CD4-positive, alpha-beta T cell treated with Interleukin-4 for 1 hour (primary cell): ENCODE data around the gene ANXA2.
A peak's percentile ranks its signal among the peaks of the same experiment; 100 is the strongest.
"Not testable (repeated sequence)": the region's sequence is repeated elsewhere in the genome, so short reads cannot be mapped to it uniquely, and the experiment has no call there.

ENCODE experiments used
- DNase-seq, 2 donors: peaks; one replicate each; pipeline ENCODE4 v3.0.0-alpha.2; 2020 to 2022

Gene ANXA2

DNA sequence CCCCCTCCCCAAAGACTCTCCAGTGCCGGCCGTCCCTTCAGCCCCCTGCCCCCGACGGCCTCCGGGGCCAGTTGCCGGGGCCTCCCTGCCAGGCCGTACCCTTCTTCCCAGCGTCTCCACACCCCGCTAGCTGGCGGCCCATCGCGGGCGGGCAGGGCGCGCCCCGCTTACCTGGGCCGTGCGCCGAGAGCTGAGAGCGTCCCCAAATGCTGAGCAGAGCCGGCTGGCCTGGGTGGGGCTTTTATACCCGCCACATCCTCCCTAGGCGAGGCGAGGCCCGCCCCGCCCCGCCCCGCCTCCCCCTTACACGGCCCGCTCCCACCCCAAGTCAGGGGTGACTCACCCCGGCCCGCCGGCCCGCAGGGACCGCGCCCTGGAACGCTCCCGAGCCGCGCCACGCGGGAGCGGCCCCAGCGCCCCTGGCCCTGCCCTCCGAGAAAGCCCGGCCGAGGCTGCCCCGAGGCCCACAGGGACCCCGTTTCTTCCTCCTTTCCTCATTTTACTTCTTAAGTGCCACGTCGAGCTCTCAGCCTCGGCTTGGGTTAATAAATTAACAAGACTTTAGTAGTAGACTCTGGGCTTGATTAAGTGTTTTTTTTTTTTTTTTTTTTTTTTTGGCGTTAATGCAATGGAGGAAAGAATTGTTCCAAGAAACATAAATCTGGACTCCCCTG is at the start of gene ANXA2:
ANXA2 (minus strand) TSS at position 215 of the 674 bp plus-strand sequence. CDS start 11,911 bp downstream, outside the sequence.
- peak; percentile 89 for DNase-seq

GRCh38 chr15:60444289-60444912 is 46.6 kb upstream of the ANXA2 start:
- peak in 1 of 2 donors; percentile 26 for DNase-seq

DNA sequence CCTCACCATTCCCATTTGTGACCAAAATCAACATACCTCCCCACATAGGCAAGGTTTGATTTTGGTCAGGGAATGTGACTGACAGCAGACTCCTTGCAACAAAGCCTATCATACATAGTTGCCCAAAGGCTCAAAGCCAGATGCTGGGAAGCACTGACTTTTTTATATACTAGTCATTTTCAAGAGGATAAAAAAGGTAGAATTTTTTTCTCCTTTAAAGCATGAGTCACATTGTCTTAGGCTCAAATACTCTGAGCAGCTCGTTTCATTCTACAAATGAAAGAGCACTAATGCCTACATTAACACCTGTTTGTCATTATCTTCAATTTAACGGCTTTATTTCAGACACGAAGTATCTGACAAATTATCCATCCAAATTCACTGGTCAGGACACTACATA is 45.0 kb upstream of the ANXA2 start:
- no peak for DNase-seq

- no peak for DNase-seq
Observed at GRCh38 chr15:60442031-60442650, 44.4 kb upstream of the ANXA2 start.

DNA sequence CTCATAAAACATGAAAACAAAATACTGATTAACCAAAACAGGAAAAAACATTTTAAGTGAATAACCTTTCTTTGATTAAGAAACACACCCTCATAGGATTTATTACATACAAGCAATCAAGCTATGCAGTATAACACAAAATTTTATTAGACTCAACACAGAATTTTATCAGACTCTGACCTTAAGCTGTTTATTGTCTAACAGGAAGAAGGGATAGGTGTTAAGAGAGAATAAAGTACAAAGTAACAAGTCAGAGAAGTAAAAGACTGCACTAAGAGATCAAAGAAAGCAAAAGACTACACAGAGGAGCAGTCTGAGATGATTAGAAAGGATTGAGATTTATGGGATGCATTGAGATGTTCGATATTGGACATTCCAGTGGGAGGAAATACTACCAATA is 43.5 kb upstream of the ANXA2 start:
- no peak for DNase-seq

GRCh38 chr15:60438646-60439045 is 40.9 kb upstream of the ANXA2 start:
- no peak for DNase-seq

DNA sequence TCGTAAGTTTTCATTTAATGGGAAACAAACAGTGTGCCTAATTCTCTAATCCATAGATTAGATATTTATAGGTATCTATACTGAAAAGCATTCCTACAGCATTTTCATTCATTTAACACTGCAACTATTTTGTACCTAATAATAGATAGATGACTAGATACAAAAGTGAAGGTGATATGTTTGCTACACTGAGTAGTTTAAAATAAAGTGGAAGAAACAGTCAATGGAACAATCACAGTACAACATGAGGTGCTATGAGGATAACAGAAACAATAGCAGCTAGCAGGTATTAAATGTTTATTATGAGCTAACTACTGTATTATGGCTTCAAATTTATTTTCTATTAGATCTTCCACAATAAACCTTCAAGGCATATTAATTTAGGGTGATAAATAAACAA is 31.1 kb upstream of the ANXA2 start:
- DNase-seq, result no peak

- no peak for DNase-seq
Observed at GRCh38 chr15:60426870-60427508, 29.2 kb upstream of the ANXA2 start.

DNA sequence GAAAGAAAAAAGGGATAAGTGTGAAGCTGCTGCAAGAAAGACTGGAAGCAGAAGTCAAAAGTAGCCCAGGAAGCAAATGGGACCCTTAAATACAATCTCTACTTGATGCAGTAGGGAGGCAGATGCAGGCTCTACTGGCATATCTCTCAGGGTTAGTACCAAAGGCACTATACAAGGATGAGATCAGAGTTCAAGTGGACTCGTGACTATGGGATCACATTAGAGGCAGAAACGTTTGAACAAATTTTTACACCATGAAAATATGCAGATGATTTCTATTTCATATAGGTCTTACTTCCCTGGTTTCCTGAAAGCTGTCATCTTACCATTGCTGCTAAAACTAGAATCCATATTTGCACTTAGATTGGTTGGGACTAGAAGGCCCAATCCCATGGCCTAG is 27.7 kb upstream of the ANXA2 start:
- no peak for DNase-seq

DNA sequence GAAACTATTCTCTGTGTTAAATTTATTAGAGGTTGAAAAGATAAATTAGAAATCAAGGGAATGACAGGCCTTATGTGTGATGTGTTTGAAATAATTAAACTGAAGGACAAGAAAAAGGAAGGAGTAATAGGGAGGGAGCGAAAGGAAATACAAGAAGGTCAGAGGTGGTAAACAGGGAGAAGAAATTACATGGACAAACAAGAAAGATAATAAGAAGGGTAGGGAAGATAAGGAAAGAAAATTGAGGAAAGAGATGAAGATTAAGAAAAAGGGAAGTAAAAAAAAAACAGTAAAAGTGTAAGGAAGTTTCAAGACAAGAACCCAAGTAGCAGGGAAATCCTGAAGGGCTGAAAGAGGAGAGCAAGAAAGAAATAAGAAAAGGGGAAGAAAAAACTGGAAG is 26.2 kb upstream of the ANXA2 start:
- no peak for DNase-seq

GRCh38 chr15:60423537-60423936 is 25.8 kb upstream of the ANXA2 start:
- DNase-seq, result no peak

GRCh38 chr15:60421544-60421943 is 23.8 kb upstream of the ANXA2 start:
- DNase-seq, result no peak

DNA sequence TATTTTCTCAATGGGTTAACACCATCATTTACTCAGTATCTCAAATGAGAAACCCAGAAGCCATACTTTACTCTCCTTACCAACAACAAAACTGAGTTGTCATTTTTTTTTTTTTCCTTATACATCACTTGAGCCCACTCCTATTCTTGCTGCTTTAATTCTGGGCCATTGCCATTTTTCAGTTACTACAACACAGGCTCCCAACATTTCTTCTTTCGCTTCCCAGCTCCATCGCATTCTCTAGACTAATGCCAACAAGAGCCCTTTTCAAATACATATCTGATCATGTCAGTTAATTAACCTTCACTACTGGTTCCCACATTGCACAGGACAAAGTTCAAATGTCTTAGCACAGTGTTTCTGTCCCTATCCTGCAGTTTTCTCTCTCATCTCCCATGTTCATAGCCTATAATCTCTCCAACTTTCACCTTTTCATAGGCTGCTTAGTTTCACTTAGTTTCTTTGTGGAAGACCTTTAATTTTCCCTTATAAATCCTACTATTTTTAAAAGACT is 22.5 kb upstream of the ANXA2 start:
- DNase-seq, result no peak

GRCh38 chr15:60419753-60420152 is 22.0 kb upstream of the ANXA2 start:
- no peak for DNase-seq

GRCh38 chr15:60418096-60418495 is 20.3 kb upstream of the ANXA2 start:
- DNase-seq, result no peak

DNA sequence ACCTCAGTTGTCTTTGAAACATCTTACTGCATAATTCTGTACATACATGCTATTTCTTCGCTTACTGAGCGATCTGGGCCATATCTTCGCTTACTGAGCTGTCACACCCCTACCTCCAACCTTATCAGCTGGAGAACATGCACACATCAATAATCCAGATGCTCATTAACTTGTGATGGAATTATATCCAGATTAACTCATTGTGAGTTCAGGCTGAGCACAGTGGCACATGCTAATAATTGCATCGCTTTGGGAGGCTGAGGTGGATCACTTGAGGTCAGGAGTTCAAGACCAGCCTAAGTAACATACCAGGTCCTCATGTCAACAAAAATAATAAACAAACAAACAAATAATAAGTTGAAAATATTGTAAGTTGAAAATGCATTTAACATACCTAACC is 19.3 kb upstream of the ANXA2 start:
- no peak for DNase-seq

DNA sequence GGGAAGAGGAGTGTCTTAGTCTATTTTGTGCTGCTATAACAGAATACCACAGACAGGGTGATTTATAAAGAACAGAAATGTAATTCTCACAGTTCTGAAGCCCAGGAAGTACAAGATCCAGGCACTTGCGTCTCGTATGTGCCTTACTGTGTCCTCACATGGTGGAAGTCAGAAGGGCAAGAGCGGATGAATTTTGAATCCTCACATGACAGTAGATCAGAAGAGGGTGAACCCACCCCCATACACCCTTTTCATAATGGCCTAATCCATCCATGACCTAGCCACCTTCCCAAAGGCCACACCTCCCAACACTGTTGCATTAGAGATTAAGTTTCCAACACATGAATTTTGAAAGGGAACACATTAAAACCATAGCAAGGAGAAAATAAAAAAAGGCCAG is 18.7 kb upstream of the ANXA2 start:
- DNase-seq, result no peak

GRCh38 chr15:60414016-60414682 is 16.4 kb upstream of the ANXA2 start:
- no peak for DNase-seq

GRCh38 chr15:60413231-60413824 is 15.5 kb upstream of the ANXA2 start:
- DNase-seq, result no peak

DNA sequence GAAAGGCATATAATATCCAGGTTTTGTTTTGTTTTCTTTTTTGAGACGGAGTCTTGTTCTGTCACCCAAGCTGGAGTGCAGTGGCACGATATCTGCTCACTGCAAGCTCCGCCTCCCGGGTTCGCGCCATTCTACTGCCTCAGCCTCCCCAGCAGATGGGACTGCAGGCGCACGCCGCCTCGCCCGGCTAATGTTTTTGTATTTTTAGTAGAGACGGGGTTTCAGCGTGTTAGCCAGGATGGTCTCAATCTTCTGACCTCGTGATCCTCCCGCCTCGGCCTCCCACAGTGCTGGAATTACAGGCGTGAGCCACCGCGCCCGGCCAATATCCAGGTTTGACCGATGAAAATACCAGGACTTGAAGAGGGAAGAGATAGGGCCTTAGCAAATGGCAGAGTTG is 15.0 kb upstream of the ANXA2 start:
- DNase-seq, result not testable (repeated sequence)

DNA sequence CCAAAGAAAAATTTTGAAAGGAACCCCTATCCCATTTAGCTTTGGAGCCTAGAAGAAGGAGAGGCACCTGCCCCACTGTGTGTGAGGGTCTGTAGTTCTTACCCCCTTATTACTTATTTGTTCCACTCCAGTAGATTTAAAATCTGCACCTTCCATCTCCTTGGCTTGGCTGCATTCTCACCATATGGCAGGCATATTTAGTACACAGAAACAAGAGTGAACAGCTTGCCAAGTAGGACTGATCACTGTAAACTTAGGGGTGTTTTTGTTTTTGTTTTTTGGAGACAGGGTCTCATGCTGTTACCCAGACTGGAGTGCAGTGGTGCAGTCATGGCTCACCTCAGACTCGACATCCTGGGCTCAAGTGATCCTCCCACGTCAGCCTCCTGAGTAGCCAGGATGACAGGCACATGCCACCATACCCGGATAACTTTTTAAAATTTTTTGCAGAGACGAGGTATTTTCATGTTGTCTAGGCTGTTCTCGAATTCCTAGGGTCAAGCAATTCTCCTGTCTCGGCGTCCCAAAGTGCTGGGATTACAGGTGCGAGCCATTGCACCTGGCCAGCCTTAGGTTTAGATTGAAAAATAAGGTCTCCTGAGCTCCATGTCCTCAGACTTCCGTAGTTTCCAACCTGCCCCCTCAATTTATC is 14.1 kb upstream of the ANXA2 start:
- DNase-seq, result no peak

- DNase-seq, result not testable (repeated sequence)
Observed at GRCh38 chr15:60410350-60410749, 12.6 kb upstream of the ANXA2 start.
